DOHH2 (cell line): ENCODE data around the gene FBXO24.
A peak's percentile ranks its signal among the peaks of the same experiment; 100 is the strongest.

ENCODE experiments used
- H3F3A ChIP-seq: fragments of 200-600 bp; sonication (generic), shearing (Covaris generic); 2 replicates; pipeline ENCODE4 v1.6.0; 2016; ENCODE audit warnings: antibody characterized with exemption, mild to moderate bottlenecking; ENCODE audit not compliant: control insufficient read depth, insufficient read depth
- H3K27ac ChIP-seq: fragments of 200-600 bp; sonication (generic); 2 replicates; pipeline ENCODE4 v1.5.1; 2014; ENCODE audit warnings: low read depth, mild to moderate bottlenecking, low read length, moderate library complexity
- H3K27me3 ChIP-seq: fragments of 200-600 bp; sonication (generic); 2 replicates; pipeline ENCODE4 v1.6.1; 2014; ENCODE audit warnings: mild to moderate bottlenecking, low read length, mixed read lengths; ENCODE audit not compliant: control insufficient read depth
- H3K36me3 ChIP-seq: fragments of 200-600 bp; sonication (generic); 2 replicates; pipeline ENCODE4 v1.6.1; 2014; ENCODE audit warnings: mild to moderate bottlenecking, low read length, moderate library complexity, mixed read lengths; ENCODE audit not compliant: control insufficient read depth
- H3K4me1 ChIP-seq: fragments of 200-600 bp; sonication (generic); 2 replicates; pipeline ENCODE4 v1.6.1; 2014; ENCODE audit warnings: mild to moderate bottlenecking, low read length, mixed read lengths; ENCODE audit not compliant: control insufficient read depth
- H3K4me2 ChIP-seq: fragments of 200-600 bp; sonication (generic); 2 replicates; pipeline ENCODE4 v1.6.0; 2014; ENCODE audit warnings: mild to moderate bottlenecking, low read length, moderate library complexity
- H3K4me3 ChIP-seq: fragments of 200-600 bp; sonication (generic); 2 replicates; pipeline ENCODE4 v1.5.1; 2014; ENCODE audit warnings: mild to moderate bottlenecking, low read length, mixed read lengths
- H3K79me2 ChIP-seq: fragments of 200-600 bp; sonication (generic); 2 replicates; pipeline ENCODE4 v1.6.1; 2014; ENCODE audit warnings: mild to moderate bottlenecking, low read length, mixed read lengths; ENCODE audit not compliant: control insufficient read depth
- H3K9me2 ChIP-seq: fragments of 200-600 bp; sonication (generic); replicated peaks from 2 replicates; pipeline ENCODE4 v1.6.1; 2014; ENCODE audit warnings: mild to moderate bottlenecking, low read length, mixed read lengths; ENCODE audit not compliant: control insufficient read depth
- H3K9me3 ChIP-seq: fragments of 200-600 bp; sonication (generic); 2 replicates; pipeline ENCODE4 v1.6.1; 2014; ENCODE audit warnings: antibody characterized with exemption, low read length, mixed read lengths; ENCODE audit not compliant: control insufficient read depth, insufficient read depth
- H4K20me1 ChIP-seq: fragments of 200-600 bp; sonication (generic); 2 replicates; pipeline ENCODE4 v1.6.0; 2014; ENCODE audit warnings: low read depth, mild to moderate bottlenecking, antibody characterized with exemption, low read length, moderate library complexity; ENCODE audit not compliant: control insufficient read depth, insufficient read depth
- EZH2phosphoT487 ChIP-seq: fragments of 200-600 bp; sonication (generic); IDR thresholded peaks from 2 replicates; pipeline ENCODE4 v1.6.1; 2017; ENCODE audit warnings: borderline replicate concordance, mild to moderate bottlenecking, antibody characterized with exemption, low read length, moderate library complexity, mixed read lengths
- TF ChIP-seq, protein P1 (sequence below): fragments of 200-600 bp; sonication (generic); IDR thresholded peaks from one replicate; pipeline ENCODE4 v1.5.1; 2014; ENCODE audit warnings: antibody characterized with exemption, mild to moderate bottlenecking, low read depth, low read length; ENCODE audit not compliant: poor library complexity, severe bottlenecking

The FBXO24 gene

GRCh38 chr7:100641463-100641859, 55.3 kb downstream of the FBXO24 start, which contains the start of gene TFR2:
TFR2 (minus strand) TSS chr7:100641552; CDS start chr7:100641509, 43 bp downstream.
- Histone ChIP-seq H4K20me1 (no peaks in the 10 kb centered on the region), H3K4me2 (peak within 1 kb of the TSS; percentile 71), H3K4me3 (peak within 1 kb of the TSS; percentile 49)

GRCh38 chr7:100641860-100642533, 55.9 kb downstream of the FBXO24 start:
- Histone ChIP-seq H4K20me1 (no peaks in the 10 kb centered on the region), H3K4me3 (peak overlapping the region; percentile 49), H3K9me2 (no peaks in the 10 kb centered on the region), H3F3A (0 out of 2 replicates have a peak, but pooled peaks cover 3% of the 10 kb centered on the region), H3K4me2 (peak overlapping the region; percentile 71), H3K27me3 (peaks cover 6% of the 10 kb centered on the region; the same call in 1 of the 2 replicates), H3K9me3 (no peaks in the 10 kb centered on the region), H3K36me3 (no peaks in the 10 kb centered on the region), H3K4me1 (peaks cover 18% of the 10 kb centered on the region), H3K79me2 (no peaks in the 10 kb centered on the region), H3K27ac (no peak overlapping the region)
- TF ChIP-seq EZH2phosphoT487: no peak
- TF ChIP-seq, protein P1, sequence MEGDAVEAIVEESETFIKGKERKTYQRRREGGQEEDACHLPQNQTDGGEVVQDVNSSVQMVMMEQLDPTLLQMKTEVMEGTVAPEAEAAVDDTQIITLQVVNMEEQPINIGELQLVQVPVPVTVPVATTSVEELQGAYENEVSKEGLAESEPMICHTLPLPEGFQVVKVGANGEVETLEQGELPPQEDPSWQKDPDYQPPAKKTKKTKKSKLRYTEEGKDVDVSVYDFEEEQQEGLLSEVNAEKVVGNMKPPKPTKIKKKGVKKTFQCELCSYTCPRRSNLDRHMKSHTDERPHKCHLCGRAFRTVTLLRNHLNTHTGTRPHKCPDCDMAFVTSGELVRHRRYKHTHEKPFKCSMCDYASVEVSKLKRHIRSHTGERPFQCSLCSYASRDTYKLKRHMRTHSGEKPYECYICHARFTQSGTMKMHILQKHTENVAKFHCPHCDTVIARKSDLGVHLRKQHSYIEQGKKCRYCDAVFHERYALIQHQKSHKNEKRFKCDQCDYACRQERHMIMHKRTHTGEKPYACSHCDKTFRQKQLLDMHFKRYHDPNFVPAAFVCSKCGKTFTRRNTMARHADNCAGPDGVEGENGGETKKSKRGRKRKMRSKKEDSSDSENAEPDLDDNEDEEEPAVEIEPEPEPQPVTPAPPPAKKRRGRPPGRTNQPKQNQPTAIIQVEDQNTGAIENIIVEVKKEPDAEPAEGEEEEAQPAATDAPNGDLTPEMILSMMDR: peak; percentile 66

More at GRCh38 chr7:100641463-100641859, 55.3 kb downstream of the FBXO24 start, which contains the start of gene TFR2:
- H3K9me3 ChIP-seq: no peaks in the 10 kb centered on the region
- H3K27me3 ChIP-seq: peaks cover 6% of the 10 kb centered on the region; the same call in 1 of the 2 replicates
- 0 out of 2 replicates have a peak, but pooled peaks cover 3% of the 10 kb centered on the region for H3F3A ChIP-seq
- H3K9me2 ChIP-seq: no peaks in the 10 kb centered on the region
- H3K4me1 ChIP-seq: peaks cover 18% of the 10 kb centered on the region
- no peaks in the 10 kb centered on the region for H3K79me2 ChIP-seq
- TF ChIP-seq, protein P1: no peak
- no peak for TF ChIP-seq EZH2phosphoT487
- H3K36me3 ChIP-seq: no peaks in the 10 kb centered on the region
- no peak within 1 kb of the TSS for H3K27ac ChIP-seq

GRCh38 chr7:100642534-100642907, 56.4 kb downstream of the FBXO24 start:
- 0 out of 2 replicates have a peak, but pooled peaks cover 3% of the 10 kb centered on the region for H3F3A ChIP-seq
- peak overlapping the region; percentile 71 for H3K4me2 ChIP-seq
- peaks cover 18% of the 10 kb centered on the region for H3K4me1 ChIP-seq
- no peaks in the 10 kb centered on the region for H3K9me2 ChIP-seq
- no peak overlapping the region for H3K27ac ChIP-seq
- TF ChIP-seq, protein P1: peak; percentile 4
- TF ChIP-seq EZH2phosphoT487: no peak
- H3K79me2 ChIP-seq: no peaks in the 10 kb centered on the region
- H3K27me3 ChIP-seq: peaks cover 6% of the 10 kb centered on the region; the same call in 1 of the 2 replicates
- H3K36me3 ChIP-seq: no peaks in the 10 kb centered on the region
- H3K4me3 ChIP-seq: peak overlapping the region; percentile 49
- no peaks in the 10 kb centered on the region for H3K9me3 ChIP-seq
- H4K20me1 ChIP-seq: no peaks in the 10 kb centered on the region
